GM23248 (cell line): ENCODE measurements around the gene LCORL.

Source experiments
- EZH2 ChIP-seq: fragments of 200-600 bp; sonication (generic); IDR thresholded peaks from 2 replicates; pipeline ENCODE4 v1.6.1; 2018; ENCODE audit warnings: antibody characterized with exemption, mild to moderate bottlenecking; ENCODE audit not compliant: insufficient read depth, poor library complexity, severe bottlenecking
- EZH2phosphoT487 ChIP-seq: fragments of 200-600 bp; sonication (generic); IDR thresholded peaks from 2 replicates; pipeline ENCODE4 v1.6.1; 2018; ENCODE audit warnings: antibody characterized with exemption, moderate library complexity, mild to moderate bottlenecking, low read depth; ENCODE audit not compliant: insufficient read depth

- no peak for TF ChIP-seq EZH2
- TF ChIP-seq EZH2phosphoT487: no peak
Observed at GRCh38 chr4:17816142-17816541, 205.4 kb downstream of the LCORL start.
